Neural progenitor cell (in vitro differentiated cells): ENCODE data around the gene CRACDL. TPM values are rescaled to one million over a fixed set of nuclear protein-coding genes. Genes with fewer than 3 reads are reported as not detected.

Experiments used
- DNase-seq: peaks from one replicate; pipeline ENCODE4 v3.0.0-alpha.2; 2016; ENCODE audit warnings: low spot score
- H2AFZ ChIP-seq: fragments of 200-600 bp; sonication (generic); replicated peaks from 2 replicates; pipeline ENCODE4 v1.6.1; 2016; ENCODE audit warnings: antibody characterized with exemption
- H3F3A ChIP-seq: fragments of 200-600 bp; sonication (generic); 2 replicates; pipeline ENCODE4 v1.6.1; 2016; ENCODE audit warnings: antibody characterized with exemption, low read depth
- H3K27ac ChIP-seq: fragments of 200-600 bp; sonication (generic); 2 replicates; pipeline ENCODE4 v1.5.1; 2016; ENCODE audit warnings: mild to moderate bottlenecking
- H3K27me3 ChIP-seq: fragments of 200-600 bp; sonication (generic); 2 replicates; pipeline ENCODE4 v1.6.1; 2016; ENCODE audit warnings: mild to moderate bottlenecking, moderate library complexity
- H3K36me3 ChIP-seq: fragments of 200-600 bp; sonication (generic); 2 replicates; pipeline ENCODE4 v1.5.1; 2016
- H3K4me1 ChIP-seq: fragments of 200-600 bp; sonication (generic); 2 replicates; pipeline ENCODE4 v1.6.1; 2016; ENCODE audit warnings: mixed run types
- H3K4me2 ChIP-seq: fragments of 200-600 bp; sonication (generic); 2 replicates; pipeline ENCODE4 v1.6.1; 2016
- H3K4me3 ChIP-seq: fragments of 200-600 bp; sonication (generic); 2 replicates; pipeline ENCODE4 v1.5.1; 2016
- H3K79me2 ChIP-seq: fragments of 200-600 bp; sonication (generic); 2 replicates; pipeline ENCODE4 v1.6.1; 2016; ENCODE audit warnings: low read depth
- H3K9ac ChIP-seq: fragments of 200-600 bp; sonication (generic); 2 replicates; pipeline ENCODE4 v1.6.1; 2016
- H3K9me3 ChIP-seq: fragments of 200-600 bp; sonication (generic); 2 replicates; pipeline ENCODE4 v1.5.1; 2016; ENCODE audit warnings: low read depth
- H4K20me1 ChIP-seq: fragments of 200-600 bp; sonication (generic); 2 replicates; pipeline ENCODE4 v1.6.1; 2016; ENCODE audit warnings: low read depth
- H3K27ac Mint-ChIP-seq: 3 replicates; pipeline ENCODE4 v1.8.0; 2021; ENCODE audit warnings: mixed read lengths
- H3K27me3 Mint-ChIP-seq: 2 replicates; pipeline ENCODE4 v1.8.0; 2022; ENCODE audit warnings: low read depth, mild to moderate bottlenecking, inconsistent platforms, moderate library complexity, mixed read lengths; ENCODE audit not compliant: insufficient read depth
- H3K36me3 Mint-ChIP-seq: 3 replicates; pipeline ENCODE4 v1.8.0; 2021; ENCODE audit warnings: mixed read lengths
- H3K4me1 Mint-ChIP-seq: 3 replicates; pipeline ENCODE4 v1.8.0; 2021; ENCODE audit warnings: mixed read lengths
- H3K4me3 Mint-ChIP-seq: 3 replicates; pipeline ENCODE4 v1.8.0; 2021; ENCODE audit warnings: mild to moderate bottlenecking, moderate library complexity, mixed read lengths
- H3K9me3 Mint-ChIP-seq: 3 replicates; pipeline ENCODE4 v1.8.0; 2020; ENCODE audit warnings: mixed read lengths
- CTCF ChIP-seq: fragments of 200-600 bp; sonication (generic); IDR thresholded peaks from 2 replicates; pipeline ENCODE4 v1.5.1; 2017; ENCODE audit warnings: antibody characterized with exemption, mild to moderate bottlenecking
- EZH2 ChIP-seq: fragments of 200-600 bp; sonication (generic); IDR thresholded peaks from 2 replicates; pipeline ENCODE4 v1.6.1; 2017; ENCODE audit warnings: antibody characterized with exemption, mild to moderate bottlenecking, moderate library complexity
- EZH2phosphoT487 ChIP-seq: fragments of 200-600 bp; sonication (generic); IDR thresholded peaks from 2 replicates; pipeline ENCODE4 v1.6.1; 2017; ENCODE audit warnings: antibody characterized with exemption
- small RNA-seq: library from RNA; depleted of rRNA; stranded (forward); fragments of <200 nt; gene quantifications from one replicate; pipeline ENCODE3, GENCODE V24; 2015
- total RNA-seq: library from RNA; depleted of rRNA; stranded (reverse); fragments of >200 nt; gene quantifications from 2 replicates; pipeline ENCODE4 v1.2.3, GENCODE V29; 2015; ENCODE audit warnings: low replicate concordance

Gene CRACDL
- total RNA-seq, 1 donor from 2014 or later, result 0.07 TPM

- Histone ChIP-seq H3K9me3 (no peaks in the 10 kb centered on the region), H2AFZ (peak overlapping the region; percentile 69), H3F3A (no peaks in the 10 kb centered on the region), H3K9ac (no peak overlapping the region), H3K79me2 (no peaks in the 10 kb centered on the region), H3K4me1 (peaks cover 5% of the 10 kb centered on the region), H3K4me2 (no peak overlapping the region), H3K27me3 (no peaks in the 10 kb centered on the region), H3K4me3 (no peak overlapping the region), H4K20me1 (no peaks in the 10 kb centered on the region), H3K27ac (no peak overlapping the region), H3K36me3 (no peaks in the 10 kb centered on the region)
- Mint-ChIP-seq H3K4me1 (peaks cover 8% of the 10 kb centered on the region), H3K36me3 (no peaks in the 10 kb centered on the region), H3K27ac (peak overlapping the region; percentile 42), H3K27me3 (peaks cover 5% of the 10 kb centered on the region), H3K4me3 (no peak overlapping the region), H3K9me3 (peaks cover 2% of the 10 kb centered on the region)
- DNase-seq, result no peak
- TF ChIP-seq CTCF, result no peak
- no peak for TF ChIP-seq EZH2phosphoT487
- no peak for TF ChIP-seq EZH2
Observed at GRCh38 chr2:98747888-98748287, 188.1 kb downstream of the CRACDL start.

- no peaks in the 10 kb centered on the region for H3K36me3 ChIP-seq
- H3K9ac ChIP-seq, result no peak overlapping the region
- DNase-seq, result no peak
- H2AFZ ChIP-seq, result no peak overlapping the region
- H3K4me1 Mint-ChIP-seq, result peaks cover 8% of the 10 kb centered on the region
- H3K9me3 Mint-ChIP-seq, result peaks cover 2% of the 10 kb centered on the region
- no peaks in the 10 kb centered on the region for H4K20me1 ChIP-seq
- H3K9me3 ChIP-seq, result no peaks in the 10 kb centered on the region
- no peaks in the 10 kb centered on the region for H3K27me3 ChIP-seq
- H3K4me1 ChIP-seq, result peaks cover 5% of the 10 kb centered on the region
- no peak overlapping the region for H3K27ac ChIP-seq
- no peaks in the 10 kb centered on the region for H3F3A ChIP-seq
- H3K4me3 ChIP-seq, result no peak overlapping the region
- no peak for TF ChIP-seq CTCF
- TF ChIP-seq EZH2, result no peak
- TF ChIP-seq EZH2phosphoT487, result no peak
- H3K27ac Mint-ChIP-seq, result no peak overlapping the region
- no peaks in the 10 kb centered on the region for H3K36me3 Mint-ChIP-seq
- H3K27me3 Mint-ChIP-seq, result peaks cover 5% of the 10 kb centered on the region
- H3K4me3 Mint-ChIP-seq, result no peak overlapping the region
- H3K4me2 ChIP-seq, result no peak overlapping the region
- H3K79me2 ChIP-seq, result no peaks in the 10 kb centered on the region
Observed at GRCh38 chr2:98746426-98746825, 189.6 kb downstream of the CRACDL start.

- Histone ChIP-seq H3F3A (no peaks in the 10 kb centered on the region), H3K9ac (no peak overlapping the region), H4K20me1 (no peaks in the 10 kb centered on the region), H3K4me1 (peaks cover 5% of the 10 kb centered on the region), H3K9me3 (no peaks in the 10 kb centered on the region), H3K4me3 (no peak overlapping the region), H3K36me3 (no peaks in the 10 kb centered on the region), H3K4me2 (no peak overlapping the region), H2AFZ (no peak overlapping the region), H3K27ac (no peak overlapping the region), H3K27me3 (no peaks in the 10 kb centered on the region), H3K79me2 (no peaks in the 10 kb centered on the region)
- peaks cover 11% of the 10 kb centered on the region for H3K27me3 Mint-ChIP-seq
- no peaks in the 10 kb centered on the region for H3K36me3 Mint-ChIP-seq
- DNase-seq, result no peak
- H3K4me1 Mint-ChIP-seq, result peaks cover 8% of the 10 kb centered on the region
- H3K4me3 Mint-ChIP-seq, result no peak overlapping the region
- H3K27ac Mint-ChIP-seq, result no peak overlapping the region
- H3K9me3 Mint-ChIP-seq, result no peaks in the 10 kb centered on the region
- no peak for TF ChIP-seq CTCF
- no peak for TF ChIP-seq EZH2
- no peak for TF ChIP-seq EZH2phosphoT487
Observed at GRCh38 chr2:98744595-98744994, 191.4 kb downstream of the CRACDL start.

Small RNAs within 50 kb of the gene (small RNA-seq; reads per million reads assigned to genes)
- gene RNU4-84P (not detected), gene RNU7-46P (not detected)

Other genes starting within 250 kb of the CRACDL start
- gene MGAT4A, start 205.1 kb downstream of the CRACDL start, total RNA-seq, result 6.1 and 8.0 TPM in 2 replicates
- 5.6 and 5.8 TPM in 2 replicates for gene C2orf15, start 205.5 kb upstream of the CRACDL start, total RNA-seq
- gene TSGA10, start 218.7 kb upstream of the CRACDL start, total RNA-seq, result 5.8 and 6.6 TPM in 2 replicates
- 9.1 and 9.6 TPM in 2 replicates for gene LIPT1, start 218.7 kb upstream of the CRACDL start, total RNA-seq
- gene MITD1, start 244.8 kb upstream of the CRACDL start, total RNA-seq, result 51.6 and 82.3 TPM in 2 replicates
- gene MRPL30, start 245.0 kb upstream of the CRACDL start, total RNA-seq, result 67.9 and 110 TPM in 2 replicates